Measurements from ENCODE around the gene KIF1C. TPM values are rescaled to one million over a fixed set of nuclear protein-coding genes. Genes with fewer than 3 reads are reported as not detected.

The KIF1C gene
- total RNA-seq, 8 experiments from 2014 or later, result 3.9 to 76.4 (median 16.4) TPM

DNA sequence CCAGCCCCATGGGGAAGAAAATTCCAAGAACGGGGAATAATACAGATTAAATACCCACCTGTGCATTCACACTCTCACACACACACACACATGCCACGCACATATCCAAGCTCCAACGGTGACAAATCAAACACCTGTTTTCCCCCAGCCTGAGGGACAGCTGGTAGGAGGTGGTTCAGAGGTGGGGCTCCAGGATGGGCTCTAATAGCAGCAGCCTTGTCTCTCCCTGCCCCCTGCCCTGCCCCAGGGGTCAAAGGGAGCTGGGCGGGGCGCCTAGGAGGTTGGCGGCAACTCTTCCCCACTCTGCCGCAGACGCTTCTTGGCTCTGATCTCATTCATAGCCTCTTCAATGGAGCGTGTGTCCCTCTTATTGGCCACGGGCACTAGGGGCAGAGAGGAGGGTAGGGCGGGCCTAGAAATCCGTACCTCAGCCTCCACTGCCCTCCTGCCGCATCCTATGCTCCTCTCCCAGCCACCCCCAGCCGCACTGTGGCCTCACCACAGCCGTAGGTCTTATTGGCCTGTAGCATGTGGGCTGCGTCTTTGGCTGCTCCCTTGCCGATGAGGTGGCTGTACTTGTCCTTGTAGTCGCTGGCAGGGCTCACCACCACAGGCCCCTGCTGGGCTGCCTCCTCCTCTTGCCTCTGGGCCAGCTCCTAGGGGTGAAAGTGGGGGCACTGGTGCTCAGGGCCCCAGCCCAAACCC, 38.3 kb upstream of the KIF1C start:
- WGBS, 10 experiments, result 60 to 100% (median 84%) methylated on average over 1 to 6 of the region's 18 CpGs; no CpG with 5 or more reads in 5 of the 10 experiments
- H3K4me1 ChIP-seq (replicated peaks in 1 of 2), result no peaks in the 10 kb centered on the region
- H3K4me3 ChIP-seq, result no peak overlapping the region
- in situ Hi-C loops (cut with MboI; ENCODE audit: low pct_unique_long_range_greater_than_20kb in 2 of 9, low sequenced_read_pairs in 9 of 9, unreplicated experiment in 9 of 9), result loop anchor here in 1 of 9 experiments (25.0 kb wide), 1 partner anchor 103 kb away; no protein-coding TSS in a partner anchor
- peak in 4 of 8 experiments; percentile 9 to 23 (median 18) for ATAC-seq (replicated peaks in 6 of 8)
- no peak overlapping the region for H3K27ac ChIP-seq

GRCh38 chr17:4960279-4960922, 37.3 kb upstream of the KIF1C start:
- Histone ChIP-seq H3K4me3 (no peak overlapping the region), H3K4me1 (replicated peaks in 1 of 2) (no peaks in the 10 kb centered on the region), H3K27ac (no peak overlapping the region)
- in situ Hi-C loops (cut with MboI; ENCODE audit: low pct_unique_long_range_greater_than_20kb in 2 of 9, low sequenced_read_pairs in 9 of 9, unreplicated experiment in 9 of 9), result loop anchor here in 1 of 9 experiments (25.0 kb wide), 1 partner anchor 102 kb away; no protein-coding TSS in a partner anchor
- 83 to 100% (median 97%) methylated on average over 2 to 5 of the region's 9 CpGs; no CpG with 5 or more reads in 2 of the 10 experiments for WGBS, 10 experiments
- peak in 1 of 8 experiments; percentile 43 for ATAC-seq (replicated peaks in 6 of 8)

DNA sequence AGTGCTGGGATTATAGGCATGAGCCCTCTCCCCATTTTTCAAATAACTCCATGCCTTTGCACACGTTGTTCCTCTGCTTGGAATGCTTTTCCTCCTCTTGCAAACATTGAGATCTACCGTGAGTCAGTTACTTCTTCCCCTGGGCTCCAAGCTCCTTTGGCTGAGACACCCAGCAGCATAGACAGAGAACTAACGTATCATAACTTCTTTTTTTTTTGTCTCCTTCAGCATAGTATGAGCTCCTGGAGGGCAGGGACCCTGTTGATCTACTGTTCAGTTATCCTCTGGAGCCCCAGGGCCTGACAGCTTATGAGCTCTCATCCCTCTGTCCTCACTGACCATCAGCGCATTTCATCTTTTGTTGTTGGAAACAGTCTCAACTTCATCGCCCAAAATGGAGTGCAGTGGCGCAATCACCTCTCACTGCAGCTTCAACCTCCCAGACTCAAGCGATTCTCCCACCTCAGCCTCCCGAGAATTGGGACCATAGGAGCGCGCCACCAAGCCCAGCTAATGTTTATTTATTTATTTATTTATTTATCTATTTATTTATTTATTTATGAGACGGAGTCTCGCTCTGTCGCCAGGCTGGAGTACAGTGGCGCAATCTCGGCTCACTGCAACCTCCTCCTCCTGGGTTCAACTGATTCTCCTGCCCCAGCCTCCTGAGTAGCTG, 32.3 kb upstream of the KIF1C start:
- WGBS, 10 experiments, result 79 to 100% (median 96%) methylated on average over 4 to 13 of the region's 15 CpGs; no CpG with 5 or more reads in 2 of the 10 experiments
- no peak overlapping the region for H3K27ac ChIP-seq
- ATAC-seq (replicated peaks in 6 of 8), result no peak
- H3K4me1 ChIP-seq (replicated peaks in 1 of 2), result peaks cover 16 to 25% of the 10 kb centered on the region in 2 donors
- H3K4me3 ChIP-seq, result no peak overlapping the region
- in situ Hi-C loops (cut with MboI; ENCODE audit: low pct_unique_long_range_greater_than_20kb in 2 of 9, low sequenced_read_pairs in 9 of 9, unreplicated experiment in 9 of 9), result loop anchor here in 1 of 9 experiments (25.0 kb wide), 1 partner anchor 97 kb away; no protein-coding TSS in a partner anchor

DNA sequence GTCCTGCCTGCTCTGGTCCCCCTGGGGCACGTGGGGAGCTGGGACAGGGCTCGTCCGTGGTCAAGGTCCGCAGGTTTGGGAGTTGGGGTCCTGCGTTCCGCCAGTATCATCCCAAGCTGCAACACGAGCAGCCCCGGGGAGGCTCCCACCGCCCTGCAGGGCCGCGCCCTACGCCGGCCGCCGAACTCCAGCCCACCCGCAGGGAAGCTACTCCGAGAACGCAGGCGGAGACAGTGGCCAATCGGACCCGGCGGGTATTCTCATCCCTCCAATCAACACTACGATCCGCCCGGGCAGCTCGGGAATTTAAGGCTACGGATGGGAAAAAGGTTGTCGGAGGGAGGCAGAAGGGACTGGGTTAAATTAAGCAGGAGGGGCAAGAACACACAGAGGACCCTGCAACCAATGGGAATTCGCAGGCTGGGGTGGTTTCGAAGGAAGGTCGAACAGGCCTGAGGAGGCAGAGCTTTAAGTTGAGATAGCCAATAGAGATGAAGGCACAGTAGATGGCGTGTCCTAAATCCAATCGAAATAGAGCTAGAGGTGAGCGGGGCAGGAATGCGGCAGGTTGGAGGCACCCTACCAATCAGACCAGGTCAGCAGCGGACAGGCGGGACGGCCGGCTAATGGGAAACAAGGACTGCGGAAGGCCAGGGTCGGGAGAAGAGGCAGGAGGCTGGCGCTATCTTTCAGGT, 30.8 kb upstream of the KIF1C start:
- WGBS, 10 experiments, result 0 to 2% (median 0%) methylated on average over 1 to 12 of the region's 42 CpGs; no CpG with 5 or more reads in 2 of the 10 experiments
- peak overlapping the region; percentile 99 for H3K27ac ChIP-seq
- ATAC-seq (replicated peaks in 6 of 8), result peak; percentile 76 to 89 (median 87)
- H3K4me1 ChIP-seq (replicated peaks in 1 of 2), result peaks cover 16 to 25% of the 10 kb centered on the region in 2 donors
- in situ Hi-C loops (cut with MboI; ENCODE audit: low pct_unique_long_range_greater_than_20kb in 2 of 9, low sequenced_read_pairs in 9 of 9, unreplicated experiment in 9 of 9), result loop anchor here in 1 of 9 experiments (25.0 kb wide), 1 partner anchor 95 kb away; no protein-coding TSS in a partner anchor
- H3K4me3 ChIP-seq, result peak overlapping the region; percentile 75 to 87 (median 82)

DNA sequence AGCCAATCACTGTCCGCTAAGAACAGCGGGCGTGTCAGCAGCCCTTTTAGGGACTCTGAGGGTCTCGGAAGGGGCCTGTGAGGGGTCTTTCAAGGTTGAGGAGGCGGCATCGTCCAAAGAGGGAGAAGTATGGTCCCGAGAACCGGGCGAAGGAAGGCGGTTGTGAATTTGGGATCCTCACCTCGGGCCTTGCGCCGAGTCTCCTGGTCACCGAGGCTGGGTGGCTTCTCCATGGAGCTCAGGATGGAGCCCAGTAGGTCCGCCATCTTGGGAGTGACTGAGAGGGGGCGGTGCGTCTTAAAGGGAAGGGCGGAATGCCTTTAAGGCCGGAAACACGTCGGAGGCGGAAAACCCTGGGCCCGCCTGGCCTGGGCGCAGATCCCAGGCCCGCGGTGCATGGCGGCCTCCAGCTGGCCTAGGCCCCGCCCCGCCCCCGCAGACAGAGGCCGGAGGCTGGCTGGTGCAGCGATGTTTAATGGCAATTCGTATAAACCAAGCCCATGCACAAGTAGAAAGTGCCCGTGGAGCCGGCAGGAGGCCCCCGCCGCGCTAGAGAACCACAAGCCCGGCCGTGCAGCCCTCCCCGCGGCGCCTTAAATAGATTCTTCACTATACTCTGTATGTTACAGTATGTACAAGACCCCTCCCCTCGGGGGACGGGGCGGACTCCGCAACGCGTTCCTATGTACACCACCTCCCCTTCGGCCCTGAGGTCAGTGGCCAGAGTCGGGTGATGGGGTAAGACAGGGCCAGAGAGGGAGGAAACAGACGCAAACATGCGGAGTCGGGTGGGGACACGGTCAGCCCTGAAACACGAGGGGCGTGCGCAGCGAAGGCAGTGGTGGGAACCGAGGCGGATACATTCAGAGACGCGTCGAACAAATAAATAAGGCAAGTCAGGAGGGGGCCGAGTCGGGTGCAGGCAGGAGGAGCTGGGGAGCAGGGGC, 29.9 kb upstream of the KIF1C start, which contains the start of gene SPAG7:
TSS of gene SPAG7 (minus strand) at position 279 of the 947 bp plus-strand sequence. CDS start at position 266, 13 bp downstream.
- Histone ChIP-seq H3K4me1 (replicated peaks in 1 of 2) (peaks cover 16 to 25% of the 10 kb centered on the region in 2 donors), H3K4me3 (peak within 1 kb of the TSS; percentile 75 to 87 (median 82)), H3K27ac (peak within 1 kb of the TSS; percentile 99)
- 0 to 4% (median 0%) methylated on average over 3 to 23 of the region's 66 CpGs; no CpG with 5 or more reads in 4 of the 10 experiments for WGBS, 10 experiments
- in situ Hi-C loops (cut with MboI; ENCODE audit: low pct_unique_long_range_greater_than_20kb in 2 of 9, low sequenced_read_pairs in 9 of 9, unreplicated experiment in 9 of 9), result loop anchor here in 1 of 9 experiments (25.0 kb wide), 1 partner anchor 94 kb away; no protein-coding TSS in a partner anchor
- peak; percentile 57 to 72 (median 63) for ATAC-seq (replicated peaks in 6 of 8)

GRCh38 chr17:4968486-4969046, 29.2 kb upstream of the KIF1C start:
- peaks cover 16 to 25% of the 10 kb centered on the region in 2 donors for H3K4me1 ChIP-seq (replicated peaks in 1 of 2)
- in situ Hi-C loops (cut with MboI; ENCODE audit: low pct_unique_long_range_greater_than_20kb in 2 of 9, low sequenced_read_pairs in 9 of 9, unreplicated experiment in 9 of 9), result loop anchor here in 1 of 9 experiments (25.0 kb wide), 1 partner anchor 94 kb away; no protein-coding TSS in a partner anchor
- 0 to 61% (median 20%) methylated on average over 1 to 13 of the region's 23 CpGs; no CpG with 5 or more reads in 5 of the 10 experiments for WGBS, 10 experiments
- H3K27ac ChIP-seq, result peak overlapping the region; percentile 99
- peak in 1 of 8 experiments; percentile 0 for ATAC-seq (replicated peaks in 6 of 8)
- peak overlapping the region; percentile 75 to 87 (median 82) for H3K4me3 ChIP-seq

GRCh38 chr17:4969047-4969550, 28.7 kb upstream of the KIF1C start:
- ATAC-seq (replicated peaks in 6 of 8), result no peak
- in situ Hi-C loops (cut with MboI; ENCODE audit: low pct_unique_long_range_greater_than_20kb in 2 of 9, low sequenced_read_pairs in 9 of 9, unreplicated experiment in 9 of 9), result loop anchor here in 1 of 9 experiments (25.0 kb wide), 1 partner anchor 93 kb away; no protein-coding TSS in a partner anchor
- Histone ChIP-seq H3K27ac (peak overlapping the region; percentile 99), H3K4me3 (peak overlapping the region; percentile 75 to 87 (median 82)), H3K4me1 (replicated peaks in 1 of 2) (peaks cover 16 to 25% of the 10 kb centered on the region in 2 donors)
- 0 to 100% methylated on average over 1 of the region's 15 CpGs; no CpG with 5 or more reads in 8 of the 10 experiments for WGBS, 10 experiments

GRCh38 chr17:4969551-4970173, 28.1 kb upstream of the KIF1C start:
- H3K4me3 ChIP-seq, result peak overlapping the region; percentile 75 to 87 (median 82)
- peak overlapping the region; percentile 99 for H3K27ac ChIP-seq
- in situ Hi-C loops (cut with MboI; ENCODE audit: low pct_unique_long_range_greater_than_20kb in 2 of 9, low sequenced_read_pairs in 9 of 9, unreplicated experiment in 9 of 9), result loop anchor here in 1 of 9 experiments (25.0 kb wide), 1 partner anchor 93 kb away; no protein-coding TSS in a partner anchor
- H3K4me1 ChIP-seq (replicated peaks in 1 of 2), result peaks cover 16 to 25% of the 10 kb centered on the region in 2 donors
- no peak for ATAC-seq (replicated peaks in 6 of 8)
- 50 to 92% (median 80%) methylated on average over 1 to 12 of the region's 16 CpGs; no CpG with 5 or more reads in 3 of the 10 experiments for WGBS, 10 experiments

DNA sequence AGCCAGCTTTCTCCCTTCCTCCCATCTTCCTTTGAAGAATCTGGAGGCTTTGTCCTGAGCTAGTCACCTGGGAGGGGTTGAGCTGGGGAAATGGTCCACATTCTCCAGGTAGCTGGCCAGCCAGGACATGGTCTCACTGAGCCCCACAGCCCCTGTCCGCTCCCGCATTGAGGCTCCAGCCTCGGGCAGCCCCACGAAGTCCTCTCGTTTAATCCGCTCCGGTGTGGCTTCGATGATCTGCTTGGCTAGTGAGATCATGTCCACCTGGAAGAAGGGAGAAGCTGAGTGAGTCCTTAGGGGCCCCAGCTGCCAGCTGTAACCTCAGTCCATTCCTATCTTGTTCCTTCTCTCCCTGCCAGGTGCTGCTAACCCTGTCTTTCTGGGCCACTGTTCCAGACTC, 27.5 kb upstream of the KIF1C start:
- WGBS, 10 experiments, result 80 to 100% (median 95%) methylated on average over 1 to 4 of the region's 8 CpGs; no CpG with 5 or more reads in 3 of the 10 experiments
- H3K27ac ChIP-seq, result no peak overlapping the region
- no peak overlapping the region for H3K4me3 ChIP-seq
- in situ Hi-C loops (cut with MboI; ENCODE audit: low pct_unique_long_range_greater_than_20kb in 2 of 9, low sequenced_read_pairs in 9 of 9, unreplicated experiment in 9 of 9), result loop anchor here in 1 of 9 experiments (25.0 kb wide), 1 partner anchor 92 kb away; no protein-coding TSS in a partner anchor
- no peak for ATAC-seq (replicated peaks in 6 of 8)
- peaks cover 16 to 25% of the 10 kb centered on the region in 2 donors for H3K4me1 ChIP-seq (replicated peaks in 1 of 2)

- 40 to 100% (median 89%) methylated on average over 1 to 5 of the region's 6 CpGs; no CpG with 5 or more reads in 1 of the 10 experiments for WGBS, 10 experiments
- in situ Hi-C loops (cut with MboI; ENCODE audit: low pct_unique_long_range_greater_than_20kb in 2 of 9, low sequenced_read_pairs in 9 of 9, unreplicated experiment in 9 of 9), result loop anchor here in 1 of 9 experiments (25.0 kb wide), 1 partner anchor 90 kb away; no protein-coding TSS in a partner anchor
- no peak overlapping the region for H3K27ac ChIP-seq
- peaks cover 10 to 18% of the 10 kb centered on the region in 2 donors for H3K4me1 ChIP-seq (replicated peaks in 1 of 2)
- no peak overlapping the region for H3K4me3 ChIP-seq
- ATAC-seq (replicated peaks in 6 of 8), result no peak
These were observed 25.9 kb upstream of the KIF1C start for GRCh38 chr17:4971826-4972225.
